HG02870 (cell line): ENCODE data around the gene FKBP8.
"Not testable (repeated sequence)": the region's sequence is repeated elsewhere in the genome, so short reads cannot be mapped to it uniquely, and the experiment has no call there.

Source experiments
- ATAC-seq: cut with Tn5 transposase; IDR thresholded peaks from one replicate; pipeline ENCODE4 v1.9.1; 2021; ENCODE audit warnings: mild to moderate bottlenecking, moderate library complexity; ENCODE audit not compliant: unreplicated experiment

FKBP8 gene

GRCh38 chr19:18559685-18560084 lies 16.3 kb upstream of the FKBP8 start:
- no peak for ATAC-seq

DNA sequence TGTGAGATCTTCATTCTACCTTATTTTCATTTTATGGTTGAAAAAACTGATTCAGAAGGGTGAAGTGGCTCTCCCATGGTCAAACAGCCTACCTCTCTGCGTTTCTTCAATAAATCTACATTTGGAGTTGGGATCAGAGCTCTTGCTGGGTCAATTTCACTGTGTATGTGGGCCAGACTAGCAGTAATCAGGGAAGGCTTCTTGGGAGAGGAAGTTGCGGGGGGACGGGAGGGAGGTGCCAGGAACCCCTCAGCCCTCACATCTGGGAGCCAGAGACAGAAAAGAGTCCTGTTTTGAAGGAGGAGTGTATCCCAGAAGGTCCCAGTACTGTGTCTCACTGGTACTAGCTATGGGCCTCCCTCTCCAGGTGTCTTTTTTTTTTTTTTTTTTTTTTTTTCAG lies 15.2 kb upstream of the FKBP8 start:
- ATAC-seq, result no peak

DNA sequence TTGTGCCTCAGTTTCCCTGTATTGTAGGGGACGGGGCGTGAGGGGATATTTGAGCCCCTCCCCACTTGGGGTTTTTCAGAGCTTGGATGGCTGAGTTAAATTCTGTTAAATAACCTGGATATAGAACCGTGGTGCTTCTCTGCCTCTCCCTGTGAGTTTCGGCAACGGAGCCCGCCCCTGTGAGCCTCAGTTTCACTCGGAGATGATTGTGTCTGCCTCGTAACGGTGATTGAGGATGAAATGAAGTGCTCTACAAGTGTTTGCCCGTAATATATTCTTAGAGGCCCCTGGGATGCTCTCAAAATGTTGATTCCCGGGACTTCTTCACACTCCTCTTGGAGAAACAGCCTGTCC lies 14.8 kb upstream of the FKBP8 start:
- no peak for ATAC-seq

DNA sequence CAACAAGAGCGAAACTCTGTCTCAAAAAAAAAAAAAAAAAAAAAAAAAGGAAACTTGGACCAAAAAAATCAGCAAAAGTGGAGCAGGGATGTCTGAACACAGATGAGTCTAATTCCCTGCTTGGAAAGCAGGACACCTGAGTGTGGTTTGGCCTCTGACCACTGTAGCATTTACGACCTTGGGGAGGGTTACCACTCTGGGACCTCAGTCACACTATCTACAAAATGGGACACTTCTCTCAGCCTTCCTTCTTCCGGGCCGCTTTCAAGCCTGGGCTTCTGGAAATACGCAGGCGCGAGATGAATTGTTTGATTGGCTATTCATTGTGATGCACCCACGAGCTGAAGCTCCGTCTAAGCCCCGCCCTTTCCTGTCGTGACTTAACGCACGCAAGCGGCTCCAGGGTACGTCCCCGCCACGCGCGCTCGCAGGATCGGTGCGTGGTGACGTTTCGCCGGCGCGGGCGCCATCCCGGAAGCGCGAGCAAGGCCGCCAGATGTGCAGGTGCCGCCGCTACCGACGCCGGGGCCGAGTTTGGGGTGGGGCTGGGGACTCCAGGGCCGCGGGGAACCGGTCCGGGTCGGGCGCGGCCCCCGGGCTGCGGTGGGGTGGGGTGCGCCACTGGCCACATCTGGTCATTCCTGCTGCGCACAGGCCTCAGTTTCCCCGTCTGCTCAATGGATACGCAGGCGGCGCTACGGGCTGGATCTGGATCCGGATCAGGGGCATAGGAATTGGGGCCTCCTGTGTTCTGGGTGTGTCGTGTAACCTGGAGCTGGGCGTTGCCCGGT lies 14.2 kb upstream of the FKBP8 start, which contains the start of gene KXD1:
KXD1 (plus strand) TSS at position 460 of the 791 bp plus-strand sequence. CDS start 4,187 bp downstream, outside the sequence.
- peak; percentile 89 for ATAC-seq

- no peak for ATAC-seq
These were observed 8.3 kb upstream of the FKBP8 start for GRCh38 chr19:18551631-18552030.

DNA sequence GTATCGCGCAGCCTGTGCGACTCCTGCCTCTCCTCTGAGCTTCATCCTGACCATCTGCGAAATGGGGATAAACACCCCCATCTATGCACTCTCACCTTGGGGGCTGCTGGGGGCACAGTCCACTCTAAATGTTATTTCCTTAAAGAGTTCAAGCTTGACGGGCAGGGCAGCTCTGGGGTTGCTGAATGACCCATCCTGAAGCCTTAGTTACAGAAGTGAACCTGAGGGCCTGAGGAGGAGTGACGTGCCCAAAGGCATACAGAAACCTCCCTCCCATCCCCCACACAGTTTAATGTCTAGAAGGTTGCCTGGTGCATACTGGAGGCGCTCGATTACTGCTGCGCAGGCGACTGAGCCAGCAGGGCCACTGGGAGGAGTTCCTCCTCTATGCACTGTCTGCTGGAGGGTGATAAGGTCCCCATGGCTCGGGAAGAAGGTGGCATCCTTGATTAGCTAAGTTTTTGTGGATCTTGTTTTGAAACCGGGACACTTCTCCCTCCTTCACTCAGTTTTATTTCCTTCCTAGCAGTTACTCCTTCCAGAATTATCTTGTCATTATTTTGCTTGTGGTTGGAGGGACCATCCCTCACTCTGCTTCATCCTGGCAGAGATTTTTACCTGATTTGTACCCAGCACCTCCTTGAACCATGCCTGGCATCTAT lies 572 bp upstream of the FKBP8 start:
- peak; percentile 56 for ATAC-seq

DNA sequence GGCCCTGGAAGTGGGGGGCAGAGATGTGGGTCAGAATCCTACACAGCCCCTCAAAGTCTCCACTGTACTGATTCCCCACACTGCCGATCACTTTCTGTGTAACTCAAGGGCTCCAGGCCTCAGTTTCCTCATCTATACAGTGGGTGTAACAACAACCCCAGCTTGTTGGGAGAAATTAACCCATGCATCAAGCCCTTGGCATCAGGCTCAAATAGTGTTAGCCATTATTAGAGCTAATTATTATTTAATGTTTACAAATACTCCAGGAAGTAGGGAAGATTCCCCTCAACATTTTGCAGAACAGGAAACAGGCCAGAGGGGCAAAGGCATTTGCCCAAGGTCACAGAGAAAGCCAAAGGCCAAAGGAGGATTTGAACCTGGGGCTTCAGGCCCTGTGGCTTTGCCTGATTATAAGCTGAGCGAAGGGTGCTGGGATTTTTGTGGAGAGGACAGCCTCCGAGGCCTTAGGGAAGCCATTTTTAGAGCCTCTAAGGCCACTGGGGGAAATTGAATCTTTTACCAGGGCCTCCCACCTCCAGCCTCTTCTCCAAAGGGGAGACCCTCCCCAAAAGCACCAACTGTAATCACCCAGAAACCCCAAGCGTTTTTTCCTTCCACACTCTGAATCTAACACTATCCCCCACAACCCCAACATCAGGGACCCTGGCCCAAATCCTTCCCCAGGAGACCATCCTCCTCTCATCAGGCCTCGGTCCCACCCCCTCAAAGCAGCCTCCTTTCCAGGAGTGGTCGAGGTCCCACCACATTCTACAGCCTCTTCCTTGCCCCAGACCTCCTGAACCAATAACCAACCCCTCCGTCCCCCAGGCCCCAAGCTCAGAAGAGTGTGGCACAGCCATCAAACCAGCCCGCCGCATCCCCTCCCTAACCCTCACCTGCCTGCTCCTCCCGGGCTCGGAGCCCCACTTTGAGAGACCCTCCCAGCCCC lies 1.1 kb downstream of the FKBP8 start:
- no peak for ATAC-seq

DNA sequence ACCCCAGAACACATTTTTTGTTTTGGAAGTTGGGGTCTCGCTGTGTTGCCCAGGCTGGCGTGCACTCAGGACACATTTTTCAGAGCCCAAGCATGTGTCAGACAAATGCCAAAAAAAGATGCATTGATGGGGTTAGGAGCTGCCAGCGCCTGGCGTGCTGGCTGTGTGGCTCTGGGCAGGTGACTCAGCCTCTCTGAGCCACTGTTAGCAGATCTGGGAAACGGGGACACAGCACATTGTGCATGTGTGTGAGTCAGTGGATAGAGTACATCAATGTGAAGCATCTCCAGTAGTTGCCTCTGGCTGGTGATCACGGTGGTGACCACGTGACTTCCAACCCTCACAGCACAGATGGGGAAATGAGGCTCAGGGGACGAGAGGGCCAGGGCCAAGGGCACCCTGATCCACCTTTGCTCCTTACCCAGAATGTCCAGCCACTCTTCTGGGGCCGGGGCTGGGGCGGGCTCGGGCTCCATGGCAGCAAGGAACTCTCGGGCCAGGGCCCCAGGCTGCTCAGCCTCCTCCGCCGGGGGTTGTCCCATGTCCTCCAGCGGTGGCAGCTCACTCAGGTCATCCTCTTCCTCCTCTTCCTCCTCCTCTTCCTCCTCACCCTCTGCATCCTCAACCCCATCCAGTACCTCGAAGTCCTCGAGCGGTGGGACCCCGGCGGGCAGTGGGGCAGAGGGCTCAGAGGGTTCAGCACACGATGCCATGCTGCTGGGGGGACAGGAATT lies 1.9 kb downstream of the FKBP8 start:
- no peak for ATAC-seq

- ATAC-seq, result not testable (repeated sequence)
These were observed 3.2 kb downstream of the FKBP8 start for GRCh38 chr19:18540200-18540599.

- no peak for ATAC-seq
These were observed 4.0 kb downstream of the FKBP8 start for GRCh38 chr19:18539372-18539771.

- no peak for ATAC-seq
These were observed 5.3 kb downstream of the FKBP8 start for GRCh38 chr19:18538115-18538514.

DNA sequence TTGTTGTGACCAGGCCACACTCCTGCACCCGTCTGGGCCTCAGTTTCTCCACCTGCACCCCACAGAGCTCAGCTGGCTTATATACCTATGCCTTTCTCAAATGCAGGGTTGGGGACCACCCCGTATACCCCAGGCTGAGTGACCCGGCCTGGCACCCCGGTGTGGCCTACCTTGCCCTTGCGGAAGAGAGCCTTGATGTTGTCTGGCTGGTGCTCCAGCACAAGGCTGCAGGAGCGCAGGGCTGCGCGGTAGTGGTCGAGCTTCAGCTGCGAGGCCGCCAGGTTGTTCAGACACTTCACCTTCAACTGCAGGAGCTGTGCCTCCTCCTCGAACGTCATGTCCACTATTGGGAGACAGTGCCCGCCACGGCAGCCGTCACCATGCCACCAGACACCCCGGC lies 5.9 kb downstream of the FKBP8 start:
- no peak for ATAC-seq

DNA sequence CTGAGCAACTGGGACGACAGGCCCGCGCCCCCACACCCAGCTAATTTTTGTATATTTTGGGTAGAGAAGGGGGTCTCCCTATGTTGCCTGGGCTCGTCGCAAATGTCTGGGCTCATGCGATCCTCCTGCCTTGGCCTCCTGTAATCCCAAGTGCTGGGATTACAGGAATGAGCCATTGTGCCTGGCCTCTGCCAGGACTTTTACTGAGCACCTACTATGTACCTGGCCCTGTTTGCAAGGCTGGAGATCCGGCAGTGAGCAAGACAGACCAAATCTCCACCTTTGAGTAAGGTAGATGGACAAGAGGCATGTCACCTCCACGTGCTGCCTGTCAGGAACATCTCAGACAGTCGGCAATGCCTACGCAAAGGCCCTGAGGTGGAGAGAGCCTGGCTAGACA lies 6.9 kb downstream of the FKBP8 start:
- ATAC-seq, result no peak

DNA sequence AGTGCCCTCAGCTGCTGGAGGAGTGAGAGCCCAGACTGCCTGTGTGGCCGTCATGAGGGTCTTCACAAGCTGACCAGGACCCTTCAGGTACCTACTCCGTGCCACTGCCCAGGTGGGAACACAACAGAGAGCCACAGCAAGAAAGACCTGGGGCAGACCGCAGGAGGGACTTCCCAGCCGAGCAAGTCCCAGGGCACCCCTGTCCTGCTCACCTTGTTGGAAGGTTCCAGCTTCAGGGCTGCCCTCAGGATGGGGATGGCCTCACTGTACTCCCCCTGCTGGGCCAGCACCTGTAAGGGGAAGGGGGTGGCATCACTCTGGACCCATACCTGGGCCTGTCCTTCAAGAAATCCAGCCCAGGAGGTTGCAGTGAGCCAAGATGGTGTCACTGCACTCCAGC lies 10.3 kb downstream of the FKBP8 start:
- no peak for ATAC-seq

- ATAC-seq, result no peak
These were observed 11.0 kb downstream of the FKBP8 start for GRCh38 chr19:18532168-18532890.

GRCh38 chr19:18531485-18531884 lies 11.9 kb downstream of the FKBP8 start:
- ATAC-seq, result no peak

- ATAC-seq, result no peak
These were observed 13.6 kb downstream of the FKBP8 start for GRCh38 chr19:18529782-18530181.

DNA sequence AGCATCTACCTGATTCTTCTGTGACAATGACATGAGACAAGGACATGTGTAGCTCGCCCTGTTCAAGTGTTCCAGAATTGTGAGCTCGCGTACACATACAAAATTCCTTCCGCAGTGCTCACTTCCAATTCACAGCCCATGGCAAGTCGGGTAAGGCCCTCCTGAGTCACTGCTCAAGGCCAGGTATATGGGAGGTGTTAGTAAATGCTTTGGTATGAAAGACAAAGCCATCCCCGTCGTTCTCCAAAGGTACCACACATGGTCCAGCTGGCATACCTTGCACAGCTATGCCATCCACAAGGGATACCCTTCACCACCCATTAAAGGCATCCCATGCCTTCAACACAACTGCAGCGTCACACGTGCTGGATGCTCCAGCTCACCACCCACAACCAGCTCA lies 17.1 kb downstream of the FKBP8 start:
- ATAC-seq, result no peak

DNA sequence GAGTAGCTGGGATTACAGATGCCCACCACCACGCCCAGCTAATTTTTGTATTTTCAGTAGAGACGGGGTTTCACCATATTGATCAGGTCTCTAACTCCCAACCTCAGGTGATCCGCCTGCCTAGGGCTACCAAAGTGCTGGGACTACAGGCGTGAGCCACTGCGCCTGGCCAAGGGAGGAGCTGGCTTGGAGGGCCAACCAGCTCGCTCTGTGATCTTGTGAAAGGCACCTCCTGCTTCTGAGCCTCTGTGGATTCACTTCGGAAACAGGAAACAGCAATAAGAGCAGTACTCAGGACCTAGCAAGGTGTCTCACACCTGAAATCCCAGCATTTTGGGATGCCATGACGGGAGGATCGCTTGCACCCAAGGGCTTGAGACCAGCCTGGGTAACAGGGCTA lies 19.5 kb downstream of the FKBP8 start:
- no peak for ATAC-seq

- ATAC-seq, result not testable (repeated sequence)
These were observed 20.4 kb downstream of the FKBP8 start for GRCh38 chr19:18522862-18523440.
